Measurements from ENCODE around the gene RNF220. TPM values are rescaled to one million over a fixed set of nuclear protein-coding genes. Genes with fewer than 3 reads are reported as not detected.

The RNF220 gene
- total and polyA plus RNA-seq, 2 donors (not counting 3 experiments of a cell fraction or from before 2014, with no cell fraction given) = 62.7 to 66.6 TPM

GRCh38 chr1:44406737-44407429 lies 1.8 kb downstream of the RNF220 start:
- no TSS peak for BruUV-seq (replicated peaks)
- peaks cover 53 to 64% of the 10 kb centered on the region in 2 experiments for H3K27me3 ChIP-seq (ENCODE audit: control insufficient read depth in 2 of 2, insufficient read depth in 2 of 2, low read length in 2 of 2)
- no peaks in the 10 kb centered on the region for H3K9me1 ChIP-seq (replicated peaks; ENCODE audit: control insufficient read depth, extremely low read depth, insufficient read depth, low read length)
- no peaks in the 10 kb centered on the region for H3K79me2 ChIP-seq (ENCODE audit: control insufficient read depth, insufficient read depth, low read length)
- H3K27ac ChIP-seq (ENCODE audit: insufficient read depth, low read depth, low read length) = no peak overlapping the region
- H2AFZ ChIP-seq (ENCODE audit: low read depth, low read length) = no peak overlapping the region
- ChIA-PET POLR2A (no interaction called here), CTCF (interaction anchor here (0.8 to 1.2 kb wide), 2 partner anchors 15 to 79 kb away, joined by 3 to 4 read pairs; no protein-coding TSS in a partner anchor)
- H3K4me3 ChIP-seq (replicated peaks in 1 of 3; ENCODE audit: insufficient read depth in 1 of 3, low read depth in 1 of 3, low read length in 3 of 3) = no peak overlapping the region
- dilution Hi-C loops (cut with MboI; ENCODE audit: extremely low pct_ligation_motif_present, low sequenced_read_pairs) = no loop called here
- H3K9me3 ChIP-seq (replicated peaks; ENCODE audit: control insufficient read depth, insufficient read depth, low read length) = no peaks in the 10 kb centered on the region
- TF ChIP-seq POLR2AphosphoS5 (IDR thresholded peaks at IDR 0.05; ENCODE audit: insufficient read depth, low read depth, low read length) = no peak
- TF ChIP-seq MYC (IDR thresholded peaks at IDR 0.05; ENCODE audit: low read depth, low read length) = no peak
- TF ChIP-seq EZH2 (IDR thresholded peaks at IDR 0.05; ENCODE audit: borderline replicate concordance, low read depth, low read length, severe bottlenecking) = peak; percentile 23
- no peak for TF ChIP-seq FOS (IDR thresholded peaks at IDR 0.05; ENCODE audit: borderline replicate concordance, insufficient read depth, low read length)
- TF ChIP-seq GATA2 (IDR thresholded peaks at IDR 0.05; ENCODE audit: insufficient read depth, insufficient read length, low read depth, low read length) = no peak
- TF ChIP-seq POLR2A (IDR thresholded peaks at IDR 0.05; ENCODE audit: low read depth, low read length) = no peak
- TF ChIP-seq CTCF (IDR thresholded peaks at IDR 0.05; ENCODE audit: extremely low read depth in 1 of 2, insufficient read depth in 1 of 2, low read depth in 1 of 2, low read length in 2 of 2) = no peak
- no peaks in the 10 kb centered on the region for H3K36me3 ChIP-seq (ENCODE audit: control insufficient read depth in 2 of 2, extremely low read depth in 1 of 2, insufficient read depth in 2 of 2, low read length in 2 of 2)
- intact Hi-C loops (cut with micrococcal nuclease) = loop anchor here (2.0 kb wide), 1 partner anchor 52 kb away; the partner anchor contains the start of gene ERI3
- no peak overlapping the region for H3K9ac ChIP-seq (replicated peaks; ENCODE audit: extremely low read depth, insufficient read depth, low read length)
- no peaks in the 10 kb centered on the region for H4K20me1 ChIP-seq (replicated peaks; ENCODE audit: control insufficient read depth, extremely low read depth, insufficient read depth, low read length)
- peaks cover 20% of the 10 kb centered on the region for H3K4me1 ChIP-seq (ENCODE audit: control insufficient read depth, extremely low read depth, insufficient read depth, low read length)
- H3K4me2 ChIP-seq (ENCODE audit: insufficient read depth, low read length) = peak overlapping the region; percentile 47
- FAIRE-seq (no peak), DNase-seq (ENCODE audit: low read depth, low spot score) (no peak)
